Activated B cell treated with CpG ODN at 0.5 μM for 24 hours (primary cell): ENCODE results near the gene FAM174C. TPM values are rescaled to one million over a fixed set of nuclear protein-coding genes. Genes with fewer than 3 reads are reported as not detected.

Experiments
- ATAC-seq: fragments of 200-7000 bp; cut with Tn5 transposase; one replicate; pipeline ENCODE4 v1.10.0; 2021; ENCODE audit warnings: low read depth, mild to moderate bottlenecking, moderate library complexity
- CTCF ChIA-PET: fragments of 350-600 bp; sonication (Branson Sonifier 250); formaldehyde crosslinking; loops from one replicate; lab custom pipeline; 2021; ENCODE audit warnings: antibody characterized with exemption; lab: Charles Lee
- POLR2A ChIA-PET: fragments of 350-600 bp; sonication (Branson Sonifier 250); formaldehyde crosslinking; loops from one replicate; lab custom pipeline; 2021; ENCODE audit warnings: antibody characterized with exemption; lab: Charles Lee
- DNase-seq: peaks from one replicate; pipeline ENCODE4 v3.0.0; 2022
- H3K27ac Mint-ChIP-seq: one replicate; pipeline ENCODE4 v1.8.0; 2020; ENCODE audit warnings: mixed read lengths
- H3K27me3 Mint-ChIP-seq: one replicate; pipeline ENCODE4 v1.8.0; 2021; ENCODE audit warnings: mixed read lengths
- H3K36me3 Mint-ChIP-seq: one replicate; pipeline ENCODE4 v1.8.0; 2021; ENCODE audit warnings: low read depth, mixed read lengths
- H3K4me1 Mint-ChIP-seq: one replicate; pipeline ENCODE4 v1.8.0; 2021; ENCODE audit warnings: mixed read lengths
- H3K4me3 Mint-ChIP-seq: one replicate; pipeline ENCODE4 v1.8.0; 2020; ENCODE audit warnings: mild to moderate bottlenecking, mixed read lengths
- H3K9me3 Mint-ChIP-seq: one replicate; pipeline ENCODE4 v1.8.0; 2020; ENCODE audit warnings: mixed read lengths
- CTCF ChIP-seq: fragments of 200-600 bp; IDR thresholded peaks from one replicate; pipeline ENCODE4 v1.8.0; 2022; ENCODE audit warnings: antibody characterized with exemption, mild to moderate bottlenecking
- intact Hi-C: fragments of 100-400 bp; cut with micrococcal nuclease; formaldehyde crosslinking; loops from one replicate; pipeline ENCODE4 v1.15.1; 2024
- total RNA-seq: library from RNA; stranded (reverse); gene quantifications from 2 replicates; pipeline ENCODE4 v1.2.3, GENCODE V29; 2022

Gene FAM174C
- total RNA-seq, 1 donor from 2014 or later = 47.9 TPM

- CTCF ChIA-PET = no interaction called here
- Mint-ChIP-seq H3K27me3 (peaks cover 31% of the 10 kb centered on the region), H3K4me3 (no peak overlapping the region), H3K36me3 (no peaks in the 10 kb centered on the region), H3K4me1 (peaks cover 4% of the 10 kb centered on the region), H3K27ac (no peak overlapping the region), H3K9me3 (no peaks in the 10 kb centered on the region)
- POLR2A ChIA-PET = no interaction called here
- intact Hi-C loops = no loop called here
- no peak for DNase-seq
- TF ChIP-seq CTCF = no peak
- ATAC-seq = no peak
Measured at GRCh38 chr19:1324249-1324805, 49.0 kb downstream of the FAM174C start.

DNA sequence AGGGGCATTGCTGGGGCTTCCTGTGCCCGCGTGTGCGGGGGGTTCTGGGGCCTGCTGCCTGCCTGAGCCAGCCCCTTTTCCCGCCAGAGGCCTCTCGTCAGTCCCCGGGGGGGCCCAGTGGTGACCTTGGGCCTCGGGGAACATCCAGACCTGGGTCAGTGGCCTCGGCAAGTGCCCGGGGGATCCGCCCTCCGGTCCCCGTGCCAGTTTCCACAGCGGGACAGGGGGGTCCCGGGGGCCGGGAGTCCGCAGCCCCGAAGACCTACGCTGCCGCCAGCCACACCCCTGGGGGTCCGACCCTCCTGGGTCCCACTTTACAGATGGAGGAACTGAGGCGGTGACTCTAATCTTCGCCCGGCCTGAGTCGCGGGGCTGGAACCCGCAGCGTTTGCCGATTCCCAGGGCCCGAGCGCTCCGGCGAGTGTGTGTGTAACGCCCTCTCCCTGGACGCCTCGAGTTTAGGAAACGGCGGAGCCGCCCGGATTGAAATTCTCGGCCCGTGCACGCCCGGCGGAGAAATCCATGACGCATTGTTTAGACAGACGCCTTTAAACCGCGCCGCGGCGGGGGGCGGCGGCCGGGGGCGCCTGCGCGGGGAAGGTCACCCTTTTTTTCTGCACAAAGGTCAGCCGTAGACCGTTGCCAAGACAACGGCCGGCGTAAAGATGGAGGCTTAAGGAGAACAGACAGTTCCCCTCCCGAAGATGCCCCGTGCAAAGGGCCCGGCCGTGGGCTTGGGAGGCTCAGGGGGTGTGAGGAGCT, 49.7 kb downstream of the FAM174C start:
- Mint-ChIP-seq H3K27me3 (peaks cover 32% of the 10 kb centered on the region), H3K36me3 (no peaks in the 10 kb centered on the region), H3K4me1 (peaks cover 4% of the 10 kb centered on the region), H3K9me3 (no peaks in the 10 kb centered on the region), H3K27ac (no peak overlapping the region), H3K4me3 (no peak overlapping the region)
- ATAC-seq (peak; percentile 40), DNase-seq (no peak)
- intact Hi-C loops = no loop called here
- CTCF ChIA-PET = no interaction called here
- TF ChIP-seq CTCF = no peak
- POLR2A ChIA-PET = no interaction called here

- no peaks in the 10 kb centered on the region for H3K9me3 Mint-ChIP-seq
- intact Hi-C loops = no loop called here
- ChIA-PET CTCF (no interaction called here), POLR2A (no interaction called here)
- no peak overlapping the region for H3K4me3 Mint-ChIP-seq
- no peak for TF ChIP-seq CTCF
- H3K4me1 Mint-ChIP-seq = peaks cover 4% of the 10 kb centered on the region
- peaks cover 32% of the 10 kb centered on the region for H3K27me3 Mint-ChIP-seq
- H3K36me3 Mint-ChIP-seq = no peaks in the 10 kb centered on the region
- ATAC-seq (no peak), DNase-seq (no peak)
- H3K27ac Mint-ChIP-seq = no peak overlapping the region
Measured at GRCh38 chr19:1325568-1326294, 50.4 kb downstream of the FAM174C start.

DNA sequence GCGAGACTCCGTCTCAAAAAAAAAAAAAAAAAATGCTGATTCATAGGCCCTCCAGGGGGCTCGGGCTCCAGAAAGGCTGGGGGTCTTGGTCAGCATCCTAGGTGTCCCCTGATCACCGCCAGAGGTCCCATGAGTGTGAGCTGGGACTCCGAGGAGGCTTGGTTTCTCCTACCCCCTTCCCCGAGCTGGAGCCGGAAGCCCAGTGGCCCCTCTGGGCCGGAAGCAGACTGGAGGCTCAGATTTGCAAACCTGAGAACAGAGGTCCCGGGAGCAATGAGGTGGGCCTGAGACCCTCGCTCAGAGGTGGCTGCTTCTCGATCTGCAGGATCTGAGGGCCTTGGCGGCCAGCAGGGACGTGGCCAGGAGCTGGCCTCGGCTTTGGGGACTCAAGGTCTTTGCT, 51.8 kb downstream of the FAM174C start:
- intact Hi-C loops = no loop called here
- Mint-ChIP-seq H3K4me1 (peaks cover 4% of the 10 kb centered on the region), H3K27me3 (peaks cover 26% of the 10 kb centered on the region), H3K27ac (no peak overlapping the region), H3K4me3 (no peak overlapping the region), H3K9me3 (no peaks in the 10 kb centered on the region), H3K36me3 (no peaks in the 10 kb centered on the region)
- TF ChIP-seq CTCF = no peak
- POLR2A ChIA-PET = interaction anchor here (0.6 kb wide), 1 partner anchor 17 kb away, joined by 4 read pairs; no protein-coding TSS in a partner anchor
- no peak for DNase-seq
- CTCF ChIA-PET = no interaction called here
- ATAC-seq = no peak

Other genes with a start within 250 kb of the FAM174C start
- 352 and 371 TPM in 2 replicates for gene CNN2, start 248.9 kb upstream of the FAM174C start, total RNA-seq
- 164 and 188 TPM in 2 replicates for gene ABCA7, start 235.4 kb upstream of the FAM174C start, total RNA-seq
- gene ARHGAP45, start 208.4 kb upstream of the FAM174C start, total RNA-seq = 266 and 312 TPM in 2 replicates
- 173 and 184 TPM in 2 replicates for gene POLR2E, start 180.2 kb upstream of the FAM174C start, total RNA-seq
- 213 and 218 TPM in 2 replicates for gene GPX4, start 171.5 kb upstream of the FAM174C start, total RNA-seq
- gene SBNO2, start 101.3 kb upstream of the FAM174C start, total RNA-seq = 111 and 127 TPM in 2 replicates
- 62.0 and 67.6 TPM in 2 replicates for gene STK11, start 69.8 kb upstream of the FAM174C start, total RNA-seq
- 0.29 and 0.64 TPM in 2 replicates for gene CBARP, start 37.5 kb upstream of the FAM174C start, total RNA-seq
- 172 and 185 TPM in 2 replicates for gene ATP5F1D, start 33.8 kb upstream of the FAM174C start, total RNA-seq
- 64.5 and 68.4 TPM in 2 replicates for gene MIDN, start 26.9 kb upstream of the FAM174C start, total RNA-seq
- 399 and 400 TPM in 2 replicates for gene CIRBP, start 6.2 kb upstream of the FAM174C start, total RNA-seq
- gene EFNA2, start 10.3 kb downstream of the FAM174C start, total RNA-seq = not detected in 2 replicates
- gene NDUFS7, start 108.4 kb downstream of the FAM174C start, total RNA-seq = 82.1 and 84.3 TPM in 2 replicates
- 6.9 and 8.8 TPM in 2 replicates for gene GAMT, start 126.0 kb downstream of the FAM174C start, total RNA-seq
- gene DAZAP1, start 132.1 kb downstream of the FAM174C start, total RNA-seq = 177 and 195 TPM in 2 replicates
- 1,788 and 2,029 TPM in 2 replicates for gene RPS15, start 162.9 kb downstream of the FAM174C start, total RNA-seq
- 0.42 and 0.59 TPM in 2 replicates for gene APC2, start 174.6 kb downstream of the FAM174C start, total RNA-seq
- gene C19orf25, start 203.7 kb downstream of the FAM174C start, total RNA-seq = 42.8 and 55.7 TPM in 2 replicates
- 1.2 and 1.3 TPM in 2 replicates for gene PCSK4, start 214.8 kb downstream of the FAM174C start, total RNA-seq
- gene REEP6, start 215.7 kb downstream of the FAM174C start, total RNA-seq = 1.1 and 1.5 TPM in 2 replicates
- not detected in 2 replicates for gene ADAMTSL5, start 237.5 kb downstream of the FAM174C start, total RNA-seq
- not detected in 2 replicates for gene PLK5, start 248.5 kb downstream of the FAM174C start, total RNA-seq